ENCODE results near the gene S100A7. TPM values are rescaled to one million over a fixed set of nuclear protein-coding genes. Genes with fewer than 3 reads are reported as not detected.

S100A7 gene
- total RNA-seq, 1 donor from 2014 or later, result not detected

DNA sequence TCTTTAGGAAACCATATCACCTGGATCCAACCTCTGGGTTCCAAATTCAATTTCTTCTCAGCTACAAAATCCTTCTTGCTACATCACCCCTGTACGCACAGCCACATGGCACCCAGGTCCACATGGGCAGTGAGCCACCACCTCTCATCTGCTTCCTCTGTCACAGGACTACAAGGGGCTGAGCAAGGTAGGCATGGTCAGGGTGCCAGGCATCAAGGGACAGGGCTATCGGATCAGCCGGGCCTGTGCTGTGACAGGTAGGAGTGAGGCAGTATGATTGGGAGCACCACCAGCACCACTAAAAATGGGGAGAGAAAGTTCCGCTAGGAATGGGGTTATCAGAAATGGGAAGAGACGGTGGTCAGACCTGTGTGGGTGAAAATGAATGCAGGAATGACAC, 45.9 kb upstream of the S100A7 start:
- H3K36me3 Mint-ChIP-seq, result no peaks in the 10 kb centered on the region
- no peak for DNase-seq (ENCODE audit: low spot score in 2 of 2, unreplicated experiment in 2 of 2)
- peaks cover 22% of the 10 kb centered on the region for H3K4me1 Mint-ChIP-seq
- no peaks in the 10 kb centered on the region for H3K9me3 Mint-ChIP-seq
- H3K27ac Mint-ChIP-seq, result peak overlapping the region; percentile 87
- TF ChIP-seq, protein P1, sequence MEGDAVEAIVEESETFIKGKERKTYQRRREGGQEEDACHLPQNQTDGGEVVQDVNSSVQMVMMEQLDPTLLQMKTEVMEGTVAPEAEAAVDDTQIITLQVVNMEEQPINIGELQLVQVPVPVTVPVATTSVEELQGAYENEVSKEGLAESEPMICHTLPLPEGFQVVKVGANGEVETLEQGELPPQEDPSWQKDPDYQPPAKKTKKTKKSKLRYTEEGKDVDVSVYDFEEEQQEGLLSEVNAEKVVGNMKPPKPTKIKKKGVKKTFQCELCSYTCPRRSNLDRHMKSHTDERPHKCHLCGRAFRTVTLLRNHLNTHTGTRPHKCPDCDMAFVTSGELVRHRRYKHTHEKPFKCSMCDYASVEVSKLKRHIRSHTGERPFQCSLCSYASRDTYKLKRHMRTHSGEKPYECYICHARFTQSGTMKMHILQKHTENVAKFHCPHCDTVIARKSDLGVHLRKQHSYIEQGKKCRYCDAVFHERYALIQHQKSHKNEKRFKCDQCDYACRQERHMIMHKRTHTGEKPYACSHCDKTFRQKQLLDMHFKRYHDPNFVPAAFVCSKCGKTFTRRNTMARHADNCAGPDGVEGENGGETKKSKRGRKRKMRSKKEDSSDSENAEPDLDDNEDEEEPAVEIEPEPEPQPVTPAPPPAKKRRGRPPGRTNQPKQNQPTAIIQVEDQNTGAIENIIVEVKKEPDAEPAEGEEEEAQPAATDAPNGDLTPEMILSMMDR (IDR thresholded peaks at IDR 0.05; ENCODE audit: unreplicated experiment), result no peak
- H3K27me3 Mint-ChIP-seq (ENCODE audit: low read depth), result no peaks in the 10 kb centered on the region
- H3K4me3 Mint-ChIP-seq, result no peak overlapping the region

DNA sequence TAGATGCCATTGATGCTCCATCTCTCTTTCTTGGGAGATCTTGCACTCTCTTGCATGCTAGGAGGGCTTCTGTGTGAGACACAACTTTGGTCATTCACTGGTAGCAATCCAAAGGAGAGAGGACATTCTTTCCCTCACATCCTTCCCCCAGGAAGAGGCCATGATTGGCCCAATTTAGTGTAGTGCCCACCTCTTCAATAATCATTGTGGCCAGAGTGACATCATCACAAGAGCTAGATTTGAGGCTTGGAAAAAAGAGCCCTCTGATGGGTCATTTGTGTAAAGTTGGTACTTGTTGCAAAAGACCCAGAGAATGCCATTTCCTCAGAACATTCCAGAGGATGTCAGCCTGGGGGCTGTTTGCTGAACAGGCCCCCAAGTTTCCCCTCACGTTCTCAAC, 45.1 kb upstream of the S100A7 start:
- DNase-seq (ENCODE audit: low spot score in 2 of 2, unreplicated experiment in 2 of 2), result no peak
- no peak overlapping the region for H3K4me3 Mint-ChIP-seq
- peaks cover 18% of the 10 kb centered on the region for H3K4me1 Mint-ChIP-seq
- H3K9me3 Mint-ChIP-seq, result no peaks in the 10 kb centered on the region
- no peak overlapping the region for H3K27ac Mint-ChIP-seq
- no peaks in the 10 kb centered on the region for H3K36me3 Mint-ChIP-seq
- H3K27me3 Mint-ChIP-seq (ENCODE audit: low read depth), result no peaks in the 10 kb centered on the region
- TF ChIP-seq, protein P1 (IDR thresholded peaks at IDR 0.05; ENCODE audit: unreplicated experiment), result no peak

DNA sequence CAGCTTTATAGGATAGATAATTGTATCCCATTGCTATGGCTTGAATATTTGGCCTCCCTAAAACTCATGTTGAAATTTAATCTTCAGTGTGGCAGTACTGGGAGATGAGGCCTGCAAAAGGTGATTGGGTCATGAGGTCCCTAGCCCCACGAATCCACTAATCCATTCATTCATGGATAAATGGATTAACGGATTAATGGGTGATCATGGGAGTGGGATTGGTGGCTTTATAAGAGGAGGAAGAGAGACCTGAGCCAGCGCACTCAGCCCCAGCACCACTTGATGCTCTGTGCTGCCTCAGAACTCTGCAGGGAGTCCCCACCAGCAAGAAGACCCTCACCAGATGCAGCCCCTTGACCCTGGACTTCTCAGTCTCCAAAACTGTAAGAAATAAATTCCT, 43.3 kb upstream of the S100A7 start:
- Mint-ChIP-seq H3K27ac (no peak overlapping the region), H3K27me3 (ENCODE audit: low read depth) (no peaks in the 10 kb centered on the region), H3K4me1 (peaks cover 18% of the 10 kb centered on the region), H3K4me3 (no peak overlapping the region), H3K9me3 (no peaks in the 10 kb centered on the region), H3K36me3 (no peaks in the 10 kb centered on the region)
- TF ChIP-seq, protein P1 (IDR thresholded peaks at IDR 0.05; ENCODE audit: unreplicated experiment), result no peak
- DNase-seq (ENCODE audit: low spot score in 2 of 2, unreplicated experiment in 2 of 2), result no peak

DNA sequence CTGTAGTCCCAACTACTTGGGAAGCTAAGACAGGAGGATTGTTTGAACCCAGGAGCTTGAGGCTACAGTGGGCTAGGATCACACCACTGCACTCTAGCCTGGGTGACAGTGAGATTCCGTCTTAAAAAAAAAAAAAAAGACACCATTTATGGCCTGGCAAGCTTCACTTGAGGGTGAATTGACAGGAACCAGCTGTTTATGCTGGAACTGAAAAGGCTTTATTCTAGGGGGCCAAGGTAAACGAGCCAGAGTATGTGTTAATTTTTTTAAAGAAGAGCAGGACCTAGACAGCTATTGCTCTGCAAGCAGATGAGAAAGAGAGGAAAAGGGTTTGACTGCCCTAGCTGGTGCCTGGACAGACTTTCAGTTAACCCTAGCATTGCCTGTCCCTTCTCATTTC, 38.3 kb upstream of the S100A7 start:
- TF ChIP-seq, protein P1 (IDR thresholded peaks at IDR 0.05; ENCODE audit: unreplicated experiment), result no peak
- H3K27me3 Mint-ChIP-seq (ENCODE audit: low read depth), result no peaks in the 10 kb centered on the region
- H3K4me3 Mint-ChIP-seq, result no peak overlapping the region
- no peaks in the 10 kb centered on the region for H3K36me3 Mint-ChIP-seq
- DNase-seq (ENCODE audit: low spot score in 2 of 2, unreplicated experiment in 2 of 2), result no peak
- H3K9me3 Mint-ChIP-seq, result no peaks in the 10 kb centered on the region
- peaks cover 19% of the 10 kb centered on the region for H3K4me1 Mint-ChIP-seq
- H3K27ac Mint-ChIP-seq, result no peak overlapping the region

DNA sequence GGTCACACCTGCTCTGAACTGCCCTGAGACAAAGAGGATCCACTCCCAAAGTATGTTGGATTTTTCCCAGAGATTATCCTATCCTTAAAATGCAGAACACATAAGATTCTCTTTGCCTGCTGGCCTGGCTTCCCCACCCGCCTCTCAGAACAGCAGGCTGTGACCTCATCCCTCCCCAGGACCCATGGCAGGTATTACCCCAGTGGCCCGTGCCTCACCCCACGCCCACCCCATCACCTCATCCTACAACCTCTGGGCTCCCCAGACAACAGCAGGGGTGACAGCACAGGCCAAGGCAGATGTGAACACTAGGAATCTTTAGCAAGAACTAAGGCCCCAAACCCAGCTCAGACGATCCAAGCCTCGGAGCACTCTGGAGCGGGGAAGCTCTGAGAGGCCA, 35.1 kb upstream of the S100A7 start:
- DNase-seq (ENCODE audit: low spot score in 2 of 2, unreplicated experiment in 2 of 2), result no peak
- Mint-ChIP-seq H3K4me1 (peaks cover 39% of the 10 kb centered on the region), H3K36me3 (no peaks in the 10 kb centered on the region), H3K27ac (no peak overlapping the region), H3K27me3 (ENCODE audit: low read depth) (no peaks in the 10 kb centered on the region), H3K4me3 (no peak overlapping the region), H3K9me3 (no peaks in the 10 kb centered on the region)
- TF ChIP-seq, protein P1 (IDR thresholded peaks at IDR 0.05; ENCODE audit: unreplicated experiment), result no peak

DNA sequence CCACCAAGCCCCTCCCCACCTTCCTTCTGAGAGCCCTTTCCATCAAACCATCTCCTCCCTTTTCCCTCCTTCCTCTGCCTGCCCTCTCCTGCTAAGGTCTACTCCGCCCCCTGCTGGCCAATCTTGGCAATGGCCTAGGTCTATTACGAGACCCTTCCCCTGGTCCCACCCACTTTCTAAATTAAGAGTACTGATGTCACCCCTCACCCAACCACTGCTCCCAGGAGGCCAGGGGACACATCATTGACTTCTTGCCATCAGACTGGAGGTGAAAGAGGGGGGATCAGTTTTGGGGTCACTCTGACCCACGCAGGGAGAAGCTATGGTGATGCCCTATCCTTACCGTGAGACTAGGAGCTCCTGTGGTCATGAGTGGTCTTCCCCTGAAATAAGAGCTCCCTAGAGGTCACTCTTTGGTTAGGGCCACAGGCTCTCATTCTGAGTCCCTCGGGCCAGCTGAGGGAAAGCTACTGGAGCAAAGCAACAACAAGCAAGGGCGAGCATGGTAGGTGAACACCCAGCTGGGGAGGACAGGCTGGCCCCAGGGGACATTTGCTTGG, 34.6 kb upstream of the S100A7 start:
- H3K4me3 Mint-ChIP-seq, result no peak overlapping the region
- peak; percentile 84 to 94 for DNase-seq (ENCODE audit: low spot score in 2 of 2, unreplicated experiment in 2 of 2)
- no peaks in the 10 kb centered on the region for H3K36me3 Mint-ChIP-seq
- H3K9me3 Mint-ChIP-seq, result no peaks in the 10 kb centered on the region
- TF ChIP-seq, protein P1 (IDR thresholded peaks at IDR 0.05; ENCODE audit: unreplicated experiment), result peak; percentile 95
- no peaks in the 10 kb centered on the region for H3K27me3 Mint-ChIP-seq (ENCODE audit: low read depth)
- peaks cover 43% of the 10 kb centered on the region for H3K4me1 Mint-ChIP-seq
- H3K27ac Mint-ChIP-seq, result no peak overlapping the region

All from mesothelial cell of epicardium (in vitro differentiated cells).